Mononuclear cell (primary cell): Measurements from ENCODE around the gene GYPB. TPM values are rescaled to one million over a fixed set of nuclear protein-coding genes. Genes with fewer than 3 reads are reported as not detected.
"Not testable (repeated sequence)": the region's sequence is repeated elsewhere in the genome, so short reads cannot be mapped to it uniquely, and the experiment has no call there.

Experiments used
- H3K27me3 ChIP-seq: 2 replicates; pipeline ENCODE4 v1.6.0; 2011; ENCODE audit warnings: low read length, control low read depth; ENCODE audit not compliant: insufficient read depth
- H3K4me1 ChIP-seq: 2 replicates; pipeline ENCODE4 v1.5.1; 2011; ENCODE audit warnings: mild to moderate bottlenecking, low read length, control low read depth; ENCODE audit not compliant: insufficient read depth
- H3K4me3 ChIP-seq: 2 replicates; pipeline ENCODE4 v1.5.1; 2011; ENCODE audit warnings: mild to moderate bottlenecking, low read length, moderate library complexity
- H3K9me3 ChIP-seq: 2 replicates; pipeline ENCODE4 v1.5.1; 2011; ENCODE audit warnings: low read depth, mild to moderate bottlenecking, control low read depth, low read length
- total RNA-seq: library from RNA; depleted of rRNA; stranded (reverse); fragments of >200 nt; gene quantifications from one replicate; pipeline ENCODE4 v1.2.3, GENCODE V29; 2012

The GYPB gene
- total RNA-seq, 1 donor, result not detected

- H3K27me3 ChIP-seq, H3K4me3 ChIP-seq, H3K4me1 ChIP-seq, H3K9me3 ChIP-seq: not testable (repeated sequence)
Observed at GRCh38 chr4:144022772-144023400, 3.7 kb upstream of the GYPB start.

DNA sequence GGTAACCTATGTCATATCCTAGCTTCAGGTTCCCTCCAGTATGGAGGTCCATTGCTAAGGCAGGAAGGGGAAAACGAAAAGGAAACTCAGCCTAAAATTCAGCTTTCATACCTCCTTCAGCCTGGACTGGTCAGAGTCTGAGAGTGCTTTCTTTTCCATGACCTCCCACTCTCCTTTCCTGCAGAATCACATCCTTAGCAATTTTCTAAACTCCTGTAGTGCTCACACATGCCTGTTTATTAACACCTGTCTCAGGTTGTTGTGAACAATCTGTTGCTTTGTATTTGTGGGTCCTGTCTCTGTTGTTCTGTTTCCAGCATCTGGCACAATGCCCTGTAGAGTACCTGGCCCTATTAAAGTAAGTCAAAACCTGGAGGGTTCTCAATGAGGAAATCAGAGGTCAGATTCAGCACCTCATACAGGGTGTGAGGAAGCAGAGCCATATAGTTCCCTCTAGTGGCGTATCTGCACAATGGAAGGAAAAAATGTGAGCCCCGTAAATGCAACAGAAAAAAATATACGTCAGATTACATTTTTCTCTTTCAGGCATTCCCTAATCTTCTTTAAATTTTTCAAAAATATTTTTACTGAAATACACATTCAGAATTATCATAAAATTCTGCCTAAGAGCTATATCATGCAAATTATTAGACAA lies 2.3 kb upstream of the GYPB start:
- not testable (repeated sequence) for H3K4me3 ChIP-seq, H3K9me3 ChIP-seq, H3K4me1 ChIP-seq, H3K27me3 ChIP-seq

DNA sequence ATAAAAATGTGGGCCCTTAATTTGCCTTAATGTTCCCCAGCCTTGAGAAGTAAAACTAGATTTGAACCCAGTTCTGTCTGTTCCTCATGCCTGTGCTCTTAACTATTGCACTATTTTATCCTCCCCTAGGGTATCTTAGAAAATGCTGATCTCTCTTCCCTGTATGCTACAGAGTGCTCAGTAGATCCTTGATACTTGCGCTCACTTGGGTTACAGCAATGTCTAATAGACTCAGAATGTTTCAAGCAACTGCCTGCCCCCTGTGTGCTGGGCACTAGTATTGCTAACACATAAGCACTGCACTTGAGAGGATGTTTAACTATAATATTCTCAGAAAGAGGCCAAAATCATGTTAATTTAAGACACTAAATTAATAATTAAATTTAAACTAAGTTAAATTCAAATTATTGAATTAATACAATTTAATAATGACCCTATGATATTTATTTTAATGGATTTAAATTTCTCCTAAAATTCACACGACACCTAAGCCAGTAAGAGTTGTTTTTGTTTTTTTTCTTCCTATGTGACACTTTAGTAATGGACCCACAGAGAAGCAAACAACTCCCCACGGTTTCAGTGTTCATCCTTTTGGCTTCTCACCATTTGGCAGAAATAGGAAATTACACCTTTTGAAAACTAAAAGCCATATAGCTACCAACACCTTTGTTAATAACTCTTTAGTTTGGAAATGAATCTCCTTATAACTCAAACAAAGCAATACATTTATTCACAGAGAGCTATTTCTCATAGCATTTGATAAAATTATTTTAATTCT lies 768 bp downstream of the GYPB start:
- not testable (repeated sequence) for H3K9me3 ChIP-seq, H3K27me3 ChIP-seq, H3K4me1 ChIP-seq, H3K4me3 ChIP-seq

DNA sequence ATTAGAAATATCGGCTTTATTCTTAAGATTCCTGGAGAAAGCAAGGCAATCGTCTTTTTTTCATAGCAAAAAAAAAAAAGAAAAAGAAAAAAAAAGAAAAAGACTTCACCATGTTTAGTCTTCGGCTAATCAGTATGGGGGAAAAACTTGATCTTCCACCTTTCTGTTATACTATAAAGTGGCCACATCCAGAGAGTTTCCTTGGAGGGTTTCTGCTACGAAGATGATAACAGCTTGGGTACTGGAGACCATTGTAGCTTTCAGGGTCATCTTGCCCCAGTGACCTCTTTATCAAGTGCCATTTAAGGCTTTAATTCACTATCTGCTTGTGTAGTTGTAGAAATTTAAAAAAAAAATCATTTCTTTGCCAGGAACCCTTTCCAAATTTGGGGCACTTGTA lies 1.9 kb downstream of the GYPB start:
- H3K9me3 ChIP-seq, H3K4me1 ChIP-seq, H3K4me3 ChIP-seq, H3K27me3 ChIP-seq: not testable (repeated sequence)

- not testable (repeated sequence) for H3K27me3 ChIP-seq, H3K4me1 ChIP-seq
Observed at GRCh38 chr4:144016057-144016605, 3.0 kb downstream of the GYPB start.

DNA sequence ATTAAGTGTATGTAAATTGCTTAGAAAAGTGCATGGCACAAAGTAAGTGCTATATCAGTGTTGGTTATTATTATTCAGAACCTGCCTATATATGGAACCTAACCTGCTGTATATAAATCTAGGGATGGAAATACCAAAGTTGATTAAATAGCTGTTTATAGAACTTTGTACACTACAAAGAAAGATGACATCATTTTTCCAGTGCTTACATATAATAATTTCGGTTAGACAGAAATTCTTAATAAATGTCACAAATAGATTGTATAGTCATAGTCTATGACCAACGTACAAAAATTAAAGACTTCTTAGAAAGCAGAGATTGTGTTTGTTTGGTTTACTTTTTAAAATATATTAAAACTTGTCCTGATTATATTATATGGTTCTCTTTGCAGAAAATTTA lies 4.4 kb downstream of the GYPB start:
- Histone ChIP-seq H3K4me1 (no peaks in the 10 kb centered on the region), H3K9me3 (no peaks in the 10 kb centered on the region), H3K4me3 (no peak overlapping the region), H3K27me3 (no peaks in the 10 kb centered on the region)

More at GRCh38 chr4:144016057-144016605, 3.0 kb downstream of the GYPB start:
- H3K4me3 ChIP-seq, H3K9me3 ChIP-seq: not testable (repeated sequence)

DNA sequence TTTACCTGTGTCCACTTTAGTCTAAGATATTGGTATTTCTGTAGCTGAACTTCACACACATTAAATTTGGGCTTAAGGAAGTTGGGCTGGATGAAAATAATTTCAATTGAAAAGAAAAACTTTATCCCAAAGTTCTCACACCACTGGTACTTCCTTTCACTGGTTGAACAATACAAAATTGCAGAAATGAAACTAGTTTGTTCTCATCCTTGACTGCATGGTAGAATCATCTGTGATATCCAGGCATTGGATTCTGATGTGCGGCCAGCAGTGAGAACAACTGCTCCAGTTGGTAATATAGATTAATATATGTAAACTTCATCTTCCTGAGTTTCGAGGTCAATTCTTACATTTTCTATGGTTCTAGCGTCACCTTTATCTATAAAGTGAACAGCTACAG lies 10.6 kb downstream of the GYPB start:
- not testable (repeated sequence) for H3K4me3 ChIP-seq, H3K9me3 ChIP-seq, H3K4me1 ChIP-seq, H3K27me3 ChIP-seq

DNA sequence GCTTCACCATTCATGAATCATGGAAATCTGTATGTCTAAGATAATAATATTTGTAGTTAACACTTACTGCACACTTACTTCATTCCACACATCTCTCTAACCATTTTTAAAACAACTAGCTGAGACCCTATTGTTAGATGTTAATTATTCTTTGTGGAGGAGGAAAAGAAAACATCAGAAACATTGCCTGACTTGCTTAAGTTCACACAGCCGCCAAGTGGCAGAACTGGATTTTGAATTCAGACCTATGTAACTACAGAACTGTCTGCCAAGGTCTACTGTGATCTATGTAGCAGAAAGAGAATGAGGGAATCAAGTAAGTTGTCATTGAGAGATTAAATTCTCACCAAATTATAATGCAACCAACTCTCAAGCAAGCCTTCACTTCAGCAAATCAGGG lies 11.2 kb downstream of the GYPB start:
- not testable (repeated sequence) for H3K9me3 ChIP-seq, H3K4me1 ChIP-seq, H3K27me3 ChIP-seq, H3K4me3 ChIP-seq

DNA sequence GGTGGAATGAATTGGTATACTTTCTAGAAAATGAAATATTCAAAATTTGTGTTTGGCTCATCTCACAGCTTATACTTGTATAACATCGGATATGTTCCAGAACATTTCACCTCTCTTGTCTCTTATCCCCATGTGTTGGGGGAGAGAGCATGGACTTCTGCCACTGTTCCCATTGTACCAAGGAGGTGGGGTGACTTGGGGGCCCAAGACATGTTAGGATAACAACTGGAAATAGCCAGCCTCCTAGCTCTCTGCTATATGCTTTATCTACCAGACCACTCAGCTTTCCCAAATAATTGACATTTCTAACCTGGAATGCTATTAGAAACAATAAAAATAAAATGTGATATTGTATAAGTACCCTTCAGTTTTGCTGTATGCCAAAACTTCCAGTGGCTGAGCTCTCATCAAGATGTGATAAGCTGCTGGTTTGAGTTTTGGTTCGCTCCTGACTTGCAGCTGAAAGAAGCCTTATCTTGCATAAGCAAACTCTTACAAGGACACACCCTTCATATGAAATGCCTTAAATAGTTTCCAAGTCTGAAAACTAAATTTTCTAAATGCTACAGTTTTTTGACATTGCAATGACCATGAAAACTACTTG lies 12.9 kb downstream of the GYPB start:
- not testable (repeated sequence) for H3K4me1 ChIP-seq, H3K27me3 ChIP-seq, H3K9me3 ChIP-seq, H3K4me3 ChIP-seq

GRCh38 chr4:144005558-144005953 lies 13.6 kb downstream of the GYPB start:
- not testable (repeated sequence) for H3K9me3 ChIP-seq, H3K4me3 ChIP-seq, H3K27me3 ChIP-seq, H3K4me1 ChIP-seq

- not testable (repeated sequence) for H3K9me3 ChIP-seq, H3K27me3 ChIP-seq, H3K4me1 ChIP-seq, H3K4me3 ChIP-seq
Observed at GRCh38 chr4:144004868-144005557, 14.2 kb downstream of the GYPB start.

- not testable (repeated sequence) for H3K9me3 ChIP-seq, H3K4me3 ChIP-seq, H3K4me1 ChIP-seq, H3K27me3 ChIP-seq
Observed at GRCh38 chr4:144003890-144004265, 15.3 kb downstream of the GYPB start.

GRCh38 chr4:144003205-144003889 lies 15.8 kb downstream of the GYPB start:
- not testable (repeated sequence) for H3K4me3 ChIP-seq, H3K9me3 ChIP-seq, H3K27me3 ChIP-seq, H3K4me1 ChIP-seq

DNA sequence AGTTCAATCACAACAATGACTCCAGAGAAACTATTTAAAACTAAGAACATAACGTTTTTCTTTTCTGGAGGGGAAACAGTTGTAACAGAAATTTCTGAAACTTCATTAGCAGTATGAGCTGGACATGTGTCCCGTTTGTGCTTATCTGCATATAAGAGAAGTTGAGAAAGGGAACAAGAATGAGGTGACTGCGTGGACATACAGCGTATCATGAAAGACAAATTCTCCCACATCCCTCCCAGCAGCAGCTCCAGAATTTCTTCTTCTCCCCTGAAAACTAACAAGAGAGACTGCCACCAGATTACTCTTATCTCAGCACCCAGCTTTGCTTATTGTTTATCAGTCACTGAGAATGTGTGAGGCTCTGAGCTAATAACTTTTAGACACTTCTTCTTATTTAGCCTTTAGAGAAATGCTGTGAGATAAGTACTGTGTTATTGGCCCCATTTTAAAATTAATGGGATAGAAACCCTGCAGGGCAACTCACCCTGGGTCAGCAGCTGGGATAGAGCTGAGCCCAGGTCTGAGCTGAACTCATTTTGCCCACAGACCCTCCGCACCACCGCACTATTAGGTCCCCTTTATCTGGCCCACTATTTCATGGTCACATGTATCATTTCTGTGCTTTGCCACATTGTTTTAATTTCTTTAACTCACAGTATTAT lies 18.7 kb downstream of the GYPB start:
- not testable (repeated sequence) for H3K4me3 ChIP-seq, H3K27me3 ChIP-seq, H3K4me1 ChIP-seq, H3K9me3 ChIP-seq
